Germinal center (tissue), 1 donor: ENCODE measurements around the gene FREM2.

Experiments used
- DNase-seq: peaks from one replicate; pipeline ENCODE4 v3.0.0; 2012; ENCODE audit warnings: mixed read lengths, low spot score

FREM2 gene

GRCh38 chr13:38685974-38686576 lies 802 bp upstream of the FREM2 start:
- no peak for DNase-seq

GRCh38 chr13:38687246-38688229 lies 661 bp downstream of the FREM2 start:
- DNase-seq = no peak

GRCh38 chr13:38688674-38689073 lies 1.8 kb downstream of the FREM2 start:
- no peak for DNase-seq

- no peak for DNase-seq
These were observed 3.4 kb downstream of the FREM2 start for GRCh38 chr13:38690231-38690630.

GRCh38 chr13:38693168-38693567 lies 6.3 kb downstream of the FREM2 start:
- DNase-seq = no peak

- no peak for DNase-seq
These were observed 6.8 kb downstream of the FREM2 start for GRCh38 chr13:38693641-38694040.

GRCh38 chr13:38697197-38697596 lies 10.3 kb downstream of the FREM2 start:
- no peak for DNase-seq

GRCh38 chr13:38697628-38698333 lies 10.9 kb downstream of the FREM2 start:
- no peak for DNase-seq

- DNase-seq = no peak
These were observed 13.2 kb downstream of the FREM2 start for GRCh38 chr13:38700051-38700450.

GRCh38 chr13:38702669-38703068 lies 15.8 kb downstream of the FREM2 start:
- DNase-seq = no peak

- no peak for DNase-seq
These were observed 16.4 kb downstream of the FREM2 start for GRCh38 chr13:38703255-38703654.

- DNase-seq = no peak
These were observed 18.5 kb downstream of the FREM2 start for GRCh38 chr13:38705365-38705764.

GRCh38 chr13:38707460-38707859 lies 20.6 kb downstream of the FREM2 start:
- no peak for DNase-seq

GRCh38 chr13:38713046-38713445 lies 26.2 kb downstream of the FREM2 start:
- no peak for DNase-seq

- no peak for DNase-seq
These were observed 31.5 kb downstream of the FREM2 start for GRCh38 chr13:38718374-38718773.

GRCh38 chr13:38730332-38730731 lies 43.5 kb downstream of the FREM2 start:
- no peak for DNase-seq

GRCh38 chr13:38733146-38733545 lies 46.3 kb downstream of the FREM2 start:
- DNase-seq = no peak

- no peak for DNase-seq
These were observed 49.0 kb downstream of the FREM2 start for GRCh38 chr13:38735665-38736440.

- no peak for DNase-seq
These were observed 56.6 kb downstream of the FREM2 start for GRCh38 chr13:38743466-38743865.

- DNase-seq = no peak
These were observed 65.8 kb downstream of the FREM2 start for GRCh38 chr13:38752686-38753085.

- DNase-seq = no peak
These were observed 67.0 kb downstream of the FREM2 start for GRCh38 chr13:38753878-38754277.

GRCh38 chr13:38755793-38756192 lies 68.9 kb downstream of the FREM2 start:
- no peak for DNase-seq
